CD4-positive, alpha-beta T cell treated with Interleukin-17A for 4 hours (primary cell): ENCODE measurements around the gene ZSCAN31.
"Not testable (repeated sequence)": the region's sequence is repeated elsewhere in the genome, so short reads cannot be mapped to it uniquely, and the experiment has no call there.

ENCODE experiments used
- DNase-seq: peaks from one replicate; pipeline ENCODE4 v3.0.0-alpha.2; 2020; ENCODE audit warnings: mixed read lengths

Gene ZSCAN31

GRCh38 chr6:28351493-28351925 lies 15.6 kb upstream of the ZSCAN31 start:
- no peak for DNase-seq

GRCh38 chr6:28351087-28351486 lies 15.1 kb upstream of the ZSCAN31 start:
- no peak for DNase-seq

GRCh38 chr6:28349892-28350737 lies 14.2 kb upstream of the ZSCAN31 start, which contains the start of gene ZKSCAN3:
Gene ZKSCAN3 (plus strand): TSS chr6:28349947. CDS start chr6:28359587, 9,640 bp downstream.
- peak; percentile 88 for DNase-seq

GRCh38 chr6:28349344-28349891 lies 13.5 kb upstream of the ZSCAN31 start:
- DNase-seq = no peak

GRCh38 chr6:28347119-28347518 lies 11.2 kb upstream of the ZSCAN31 start:
- no peak for DNase-seq

- DNase-seq = no peak
Measured at GRCh38 chr6:28345201-28345600, 9.3 kb upstream of the ZSCAN31 start.

- DNase-seq = no peak
Measured at GRCh38 chr6:28343898-28344677, 8.1 kb upstream of the ZSCAN31 start.

- DNase-seq = no peak
Measured at GRCh38 chr6:28340310-28341095, 4.6 kb upstream of the ZSCAN31 start.

- DNase-seq = no peak
Measured at GRCh38 chr6:28337121-28337520, 1.2 kb upstream of the ZSCAN31 start.

GRCh38 chr6:28336284-28337120 lies 554 bp upstream of the ZSCAN31 start:
- peak; percentile 34 for DNase-seq

- DNase-seq = no peak
Measured at GRCh38 chr6:28335040-28335563, 846 bp downstream of the ZSCAN31 start.

- no peak for DNase-seq
Measured at GRCh38 chr6:28334286-28335039, 1.5 kb downstream of the ZSCAN31 start.

GRCh38 chr6:28333599-28334018 lies 2.3 kb downstream of the ZSCAN31 start:
- DNase-seq = no peak

- DNase-seq = no peak
Measured at GRCh38 chr6:28333047-28333446, 2.9 kb downstream of the ZSCAN31 start.

- no peak for DNase-seq
Measured at GRCh38 chr6:28330041-28330440, 5.9 kb downstream of the ZSCAN31 start.

- no peak for DNase-seq
Measured at GRCh38 chr6:28326371-28326948, 9.5 kb downstream of the ZSCAN31 start.

GRCh38 chr6:28323813-28324424 lies 12.0 kb downstream of the ZSCAN31 start:
- DNase-seq = no peak

- DNase-seq = no peak
Measured at GRCh38 chr6:28322661-28323060, 13.3 kb downstream of the ZSCAN31 start.

- DNase-seq = not testable (repeated sequence)
Measured at GRCh38 chr6:28317866-28318265, 18.1 kb downstream of the ZSCAN31 start.

- no peak for DNase-seq
Measured at GRCh38 chr6:28315628-28316027, 20.3 kb downstream of the ZSCAN31 start.
